HepG2 (cell line): ENCODE measurements around the gene PSMB11. TPM values are rescaled to one million over a fixed set of nuclear protein-coding genes. Genes with fewer than 3 reads are reported as not detected.

Source experiments
- ARID5B ChIP-seq: IDR thresholded peaks from 2 replicates; pipeline ENCODE4 v1.4.0; 2020; ENCODE audit warnings: mild to moderate bottlenecking, missing genetic modification reagents
- IRF2 ChIP-seq: IDR thresholded peaks from 2 replicates; pipeline ENCODE4 v1.6.1; 2018; ENCODE audit warnings: missing genetic modification reagents, missing compliant biosample characterization
- MAF1 ChIP-seq: sonication (generic); formaldehyde crosslinking; IDR thresholded peaks from 2 replicates; pipeline ENCODE4 v1.5.0; 2020; ENCODE audit warnings: missing genetic modification reagents, borderline replicate concordance
- NR2F1 ChIP-seq, 2 experiments: fragments of 450-650 bp in 1 of 2; formaldehyde crosslinking in 1 of 2; IDR thresholded peaks; 2 replicates each; pipeline versions ENCODE4 v1.5.0 to v1.6.1; 2016 to 2020; ENCODE audit warnings: mild to moderate bottlenecking in 1 of 2, missing compliant biosample characterization in 1 of 2, missing genetic modification reagents in 1 of 2, moderate library complexity in 1 of 2
- PBX3 ChIP-seq: sonication (generic); formaldehyde crosslinking; IDR thresholded peaks from 2 replicates; pipeline ENCODE4 v1.8.1; 2023; ENCODE audit warnings: missing genetic modification reagents, inconsistent platforms, borderline replicate concordance
- RBM22 ChIP-seq: fragments of 200-400 bp; formaldehyde crosslinking; optimal IDR thresholded peaks from 2 replicates; pipeline ENCODE3; 2017; ENCODE audit warnings: mild to moderate bottlenecking, low read length, moderate library complexity
- ZEB1 ChIP-seq: IDR thresholded peaks from 2 replicates; pipeline ENCODE4 v1.6.1; 2012; ENCODE audit warnings: mild to moderate bottlenecking, low read depth, inconsistent platforms; ENCODE audit not compliant: insufficient replicate concordance
- ZFP41 ChIP-seq: sonication (generic); formaldehyde crosslinking; IDR thresholded peaks from 2 replicates; pipeline ENCODE4 v1.4.0; 2020; ENCODE audit warnings: mild to moderate bottlenecking, missing genetic modification reagents, borderline replicate concordance
- ZNF232 ChIP-seq: sonication (generic); formaldehyde crosslinking; IDR thresholded peaks from 2 replicates; pipeline ENCODE4 v1.4.0; 2020; ENCODE audit warnings: missing genetic modification reagents, borderline replicate concordance
- polyA plus RNA-seq, 8 experiments: library from polyadenylated mRNA; depleted of rRNA in 3 of 8; stranded (reverse) in 7 of 8; unstranded in 1 of 8; fragments of >200 nt; fragmentation: Illumina TruSeq in 4 of 8; extraction: Trizol in 4 of 8; gene quantifications; 2 replicates each; pipeline versions ENCODE4 v1.2.1 to v1.2.3, GENCODE V29; 2011 to 2016; ENCODE audit warnings: low read depth in 4 of 8, missing spikeins in 1 of 8, mixed read lengths in 1 of 8; ENCODE audit not compliant: insufficient read depth in 1 of 8
- total RNA-seq, 5 experiments: library from RNA; depleted of rRNA; stranded (reverse); fragments of >200 nt; fragmentation: Illumina TruSeq; extraction: Trizol; gene quantifications; 2 replicates each; pipeline ENCODE4 v1.2.3, GENCODE V29; 2016; ENCODE audit warnings: low read depth in 1 of 5
- TF ChIP-seq, protein P1 (sequence below): sonication (generic); formaldehyde crosslinking; IDR thresholded peaks from 2 replicates; pipeline ENCODE4 v1.4.0; 2020; ENCODE audit warnings: mild to moderate bottlenecking, missing genetic modification reagents
- TF ChIP-seq, protein P2 (sequence below): sonication (generic); formaldehyde crosslinking; IDR thresholded peaks from 2 replicates; pipeline ENCODE4 v1.4.0; 2020; ENCODE audit warnings: low read depth, mild to moderate bottlenecking, missing genetic modification reagents
- TF ChIP-seq, protein P3 (sequence below): sonication (generic); formaldehyde crosslinking; IDR thresholded peaks from 2 replicates; pipeline ENCODE4 v1.4.0; 2020; ENCODE audit warnings: missing genetic modification reagents, mild to moderate bottlenecking, borderline replicate concordance
- TF ChIP-seq, protein P4 (sequence below): sonication (generic); formaldehyde crosslinking; IDR thresholded peaks from 2 replicates; pipeline ENCODE4 v1.5.1; 2020; ENCODE audit warnings: missing genetic modification reagents, mild to moderate bottlenecking, borderline replicate concordance

Gene PSMB11
- total and polyA plus RNA-seq, 2 of the 13 experiments (the other 11 are each of a cell fraction or from before 2014, with no cell fraction given), result not detected

DNA sequence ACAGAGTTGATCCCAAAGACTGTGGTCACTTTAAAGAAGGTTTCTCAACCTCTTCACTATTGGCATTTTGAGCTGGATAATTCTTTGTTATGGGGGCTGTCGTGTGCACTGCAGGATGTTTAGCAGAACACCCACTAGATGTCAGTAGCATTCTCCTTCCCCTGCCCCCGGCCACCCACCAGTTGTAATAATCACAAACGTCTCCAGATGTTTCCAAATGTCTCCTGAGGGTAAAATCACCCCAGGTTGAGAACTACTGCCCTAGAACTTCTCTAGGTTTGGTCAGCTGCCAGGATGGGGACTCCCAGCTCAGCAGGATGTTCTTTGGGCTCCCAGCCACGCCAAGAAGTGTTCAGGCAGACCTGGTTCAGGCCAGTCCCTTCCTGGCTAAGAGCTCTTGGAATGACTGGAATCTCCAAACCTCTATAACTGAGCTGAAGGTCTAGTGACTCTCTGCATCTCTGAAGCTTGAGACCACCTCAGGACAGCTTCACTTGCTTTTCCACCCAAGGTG, 47.2 kb upstream of the PSMB11 start (continued):
- TF ChIP-seq, protein P1, sequence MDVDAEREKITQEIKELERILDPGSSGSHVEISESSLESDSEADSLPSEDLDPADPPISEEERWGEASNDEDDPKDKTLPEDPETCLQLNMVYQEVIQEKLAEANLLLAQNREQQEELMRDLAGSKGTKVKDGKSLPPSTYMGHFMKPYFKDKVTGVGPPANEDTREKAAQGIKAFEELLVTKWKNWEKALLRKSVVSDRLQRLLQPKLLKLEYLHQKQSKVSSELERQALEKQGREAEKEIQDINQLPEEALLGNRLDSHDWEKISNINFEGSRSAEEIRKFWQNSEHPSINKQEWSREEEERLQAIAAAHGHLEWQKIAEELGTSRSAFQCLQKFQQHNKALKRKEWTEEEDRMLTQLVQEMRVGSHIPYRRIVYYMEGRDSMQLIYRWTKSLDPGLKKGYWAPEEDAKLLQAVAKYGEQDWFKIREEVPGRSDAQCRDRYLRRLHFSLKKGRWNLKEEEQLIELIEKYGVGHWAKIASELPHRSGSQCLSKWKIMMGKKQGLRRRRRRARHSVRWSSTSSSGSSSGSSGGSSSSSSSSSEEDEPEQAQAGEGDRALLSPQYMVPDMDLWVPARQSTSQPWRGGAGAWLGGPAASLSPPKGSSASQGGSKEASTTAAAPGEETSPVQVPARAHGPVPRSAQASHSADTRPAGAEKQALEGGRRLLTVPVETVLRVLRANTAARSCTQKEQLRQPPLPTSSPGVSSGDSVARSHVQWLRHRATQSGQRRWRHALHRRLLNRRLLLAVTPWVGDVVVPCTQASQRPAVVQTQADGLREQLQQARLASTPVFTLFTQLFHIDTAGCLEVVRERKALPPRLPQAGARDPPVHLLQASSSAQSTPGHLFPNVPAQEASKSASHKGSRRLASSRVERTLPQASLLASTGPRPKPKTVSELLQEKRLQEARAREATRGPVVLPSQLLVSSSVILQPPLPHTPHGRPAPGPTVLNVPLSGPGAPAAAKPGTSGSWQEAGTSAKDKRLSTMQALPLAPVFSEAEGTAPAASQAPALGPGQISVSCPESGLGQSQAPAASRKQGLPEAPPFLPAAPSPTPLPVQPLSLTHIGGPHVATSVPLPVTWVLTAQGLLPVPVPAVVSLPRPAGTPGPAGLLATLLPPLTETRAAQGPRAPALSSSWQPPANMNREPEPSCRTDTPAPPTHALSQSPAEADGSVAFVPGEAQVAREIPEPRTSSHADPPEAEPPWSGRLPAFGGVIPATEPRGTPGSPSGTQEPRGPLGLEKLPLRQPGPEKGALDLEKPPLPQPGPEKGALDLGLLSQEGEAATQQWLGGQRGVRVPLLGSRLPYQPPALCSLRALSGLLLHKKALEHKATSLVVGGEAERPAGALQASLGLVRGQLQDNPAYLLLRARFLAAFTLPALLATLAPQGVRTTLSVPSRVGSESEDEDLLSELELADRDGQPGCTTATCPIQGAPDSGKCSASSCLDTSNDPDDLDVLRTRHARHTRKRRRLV (CRISPR knock-in tag), result no peak
- TF ChIP-seq ZEB1, result no peak
- TF ChIP-seq, protein P2, sequence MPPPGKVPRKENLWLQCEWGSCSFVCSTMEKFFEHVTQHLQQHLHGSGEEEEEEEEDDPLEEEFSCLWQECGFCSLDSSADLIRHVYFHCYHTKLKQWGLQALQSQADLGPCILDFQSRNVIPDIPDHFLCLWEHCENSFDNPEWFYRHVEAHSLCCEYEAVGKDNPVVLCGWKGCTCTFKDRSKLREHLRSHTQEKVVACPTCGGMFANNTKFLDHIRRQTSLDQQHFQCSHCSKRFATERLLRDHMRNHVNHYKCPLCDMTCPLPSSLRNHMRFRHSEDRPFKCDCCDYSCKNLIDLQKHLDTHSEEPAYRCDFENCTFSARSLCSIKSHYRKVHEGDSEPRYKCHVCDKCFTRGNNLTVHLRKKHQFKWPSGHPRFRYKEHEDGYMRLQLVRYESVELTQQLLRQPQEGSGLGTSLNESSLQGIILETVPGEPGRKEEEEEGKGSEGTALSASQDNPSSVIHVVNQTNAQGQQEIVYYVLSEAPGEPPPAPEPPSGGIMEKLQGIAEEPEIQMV (CRISPR knock-in tag), result peak; percentile 55; the same call in 1 of the 2 replicates
- TF ChIP-seq, protein P3, sequence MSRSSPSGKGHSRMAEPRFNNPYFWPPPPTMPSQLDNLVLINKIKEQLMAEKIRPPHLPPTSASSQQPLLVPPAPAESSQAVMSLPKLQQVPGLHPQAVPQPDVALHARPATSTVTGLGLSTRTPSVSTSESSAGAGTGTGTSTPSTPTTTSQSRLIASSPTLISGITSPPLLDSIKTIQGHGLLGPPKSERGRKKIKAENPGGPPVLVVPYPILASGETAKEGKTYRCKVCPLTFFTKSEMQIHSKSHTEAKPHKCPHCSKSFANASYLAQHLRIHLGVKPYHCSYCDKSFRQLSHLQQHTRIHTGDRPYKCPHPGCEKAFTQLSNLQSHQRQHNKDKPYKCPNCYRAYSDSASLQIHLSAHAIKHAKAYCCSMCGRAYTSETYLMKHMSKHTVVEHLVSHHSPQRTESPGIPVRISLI (CRISPR knock-in tag), result no peak
- TF ChIP-seq NR2F1 (CRISPR knock-in tag; IDR thresholded peaks at IDR 0.05), result no peak
- TF ChIP-seq MAF1 (CRISPR knock-in tag), result no peak
- 0 out of 2 replicates have a peak, but pooled peaks have one; percentile 72 for TF ChIP-seq ZFP41
- TF ChIP-seq ZNF232 (CRISPR knock-in tag), result no peak
- 0 out of 2 replicates have a peak, but pooled peaks have one; percentile 42 for TF ChIP-seq IRF2 (CRISPR knock-in tag)
- TF ChIP-seq RBM22, result no peak
- no peak for TF ChIP-seq PBX3
- TF ChIP-seq, protein P4, sequence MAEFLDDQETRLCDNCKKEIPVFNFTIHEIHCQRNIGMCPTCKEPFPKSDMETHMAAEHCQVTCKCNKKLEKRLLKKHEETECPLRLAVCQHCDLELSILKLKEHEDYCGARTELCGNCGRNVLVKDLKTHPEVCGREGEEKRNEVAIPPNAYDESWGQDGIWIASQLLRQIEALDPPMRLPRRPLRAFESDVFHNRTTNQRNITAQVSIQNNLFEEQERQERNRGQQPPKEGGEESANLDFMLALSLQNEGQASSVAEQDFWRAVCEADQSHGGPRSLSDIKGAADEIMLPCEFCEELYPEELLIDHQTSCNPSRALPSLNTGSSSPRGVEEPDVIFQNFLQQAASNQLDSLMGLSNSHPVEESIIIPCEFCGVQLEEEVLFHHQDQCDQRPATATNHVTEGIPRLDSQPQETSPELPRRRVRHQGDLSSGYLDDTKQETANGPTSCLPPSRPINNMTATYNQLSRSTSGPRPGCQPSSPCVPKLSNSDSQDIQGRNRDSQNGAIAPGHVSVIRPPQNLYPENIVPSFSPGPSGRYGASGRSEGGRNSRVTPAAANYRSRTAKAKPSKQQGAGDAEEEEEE (CRISPR knock-in tag), result no peak
- 0 out of 2 replicates have a peak, but pooled peaks have one; percentile 22 for TF ChIP-seq ARID5B (CRISPR knock-in tag)
